H7 (cell line): Measurements from ENCODE around the gene CEP85. TPM values are rescaled to one million over a fixed set of nuclear protein-coding genes. Genes with fewer than 3 reads are reported as not detected.
"Not testable (repeated sequence)": the region's sequence is repeated elsewhere in the genome, so short reads cannot be mapped to it uniquely, and the experiment has no call there.

Source experiments
- DNase-seq: peaks from one replicate; pipeline ENCODE4 v3.0.0; 2012
- H3K27me3 ChIP-seq: 2 replicates; pipeline ENCODE4 v1.6.0; 2011; ENCODE audit warnings: mild to moderate bottlenecking, low read length; ENCODE audit not compliant: control insufficient read depth, insufficient read depth
- H3K36me3 ChIP-seq: replicated peaks from 2 replicates; pipeline ENCODE4 v1.5.1; 2011; ENCODE audit warnings: low read length; ENCODE audit not compliant: control insufficient read depth, insufficient read depth
- H3K4me3 ChIP-seq: 2 replicates; pipeline ENCODE4 v1.5.1; 2011; ENCODE audit warnings: low read depth, mild to moderate bottlenecking, control low read depth, low read length, moderate library complexity; ENCODE audit not compliant: insufficient read depth
- total RNA-seq: library from RNA; depleted of rRNA; stranded (reverse); fragments of >200 nt; shearing (Covaris generic); gene quantifications from 2 replicates; pipeline ENCODE4 v1.2.3, GENCODE V29; 2014

CEP85 gene
- total RNA-seq, 1 experiment from 2014 or later: 60.1 TPM

- Histone ChIP-seq H3K36me3 (no peaks in the 10 kb centered on the region; the same call in 1 of the 2 replicates), H3K27me3 (no peaks in the 10 kb centered on the region), H3K4me3 (no peak overlapping the region)
- DNase-seq: no peak
Observed at GRCh38 chr1:26297057-26297790, 63.2 kb downstream of the CEP85 start.

GRCh38 chr1:26297791-26298124 lies 63.8 kb downstream of the CEP85 start:
- H3K4me3 ChIP-seq: no peak overlapping the region
- H3K36me3 ChIP-seq: no peaks in the 10 kb centered on the region; the same call in 1 of the 2 replicates
- no peaks in the 10 kb centered on the region for H3K27me3 ChIP-seq
- no peak for DNase-seq

GRCh38 chr1:26300578-26301275 lies 66.7 kb downstream of the CEP85 start:
- DNase-seq: no peak
- H3K4me3 ChIP-seq: no peak overlapping the region
- no peaks in the 10 kb centered on the region for H3K27me3 ChIP-seq
- no peaks in the 10 kb centered on the region; the same call in 1 of the 2 replicates for H3K36me3 ChIP-seq

GRCh38 chr1:26302733-26303405 lies 68.9 kb downstream of the CEP85 start:
- peak; percentile 51 for DNase-seq
- no peak overlapping the region for H3K4me3 ChIP-seq
- no peaks in the 10 kb centered on the region for H3K27me3 ChIP-seq

GRCh38 chr1:26305667-26306289 lies 71.8 kb downstream of the CEP85 start:
- Histone ChIP-seq H3K4me3 (peak overlapping the region; percentile 57), H3K27me3 (no peaks in the 10 kb centered on the region), H3K36me3 (no peaks in the 10 kb centered on the region)
- no peak for DNase-seq

More at GRCh38 chr1:26302733-26303405, 68.9 kb downstream of the CEP85 start:
- no peaks in the 10 kb centered on the region for H3K36me3 ChIP-seq

GRCh38 chr1:26306290-26307229 lies 72.6 kb downstream of the CEP85 start, which contains the start of gene UBXN11:
Gene UBXN11 (minus strand): TSS chr1:26306636. CDS start chr1:26302883, 3,753 bp downstream.
- no peaks in the 10 kb centered on the region for H3K27me3 ChIP-seq
- no peaks in the 10 kb centered on the region for H3K36me3 ChIP-seq
- DNase-seq: peak; percentile 99
- peak within 1 kb of the TSS; percentile 57 for H3K4me3 ChIP-seq

- H3K4me3 ChIP-seq: no peak overlapping the region
- H3K36me3 ChIP-seq: no peaks in the 10 kb centered on the region
- H3K27me3 ChIP-seq: no peaks in the 10 kb centered on the region
- DNase-seq: no peak
Observed at GRCh38 chr1:26307363-26307781, 73.4 kb downstream of the CEP85 start.

- not testable (repeated sequence) for DNase-seq
Observed at GRCh38 chr1:26307966-26308899, 74.2 kb downstream of the CEP85 start.

GRCh38 chr1:26314501-26314900 lies 80.5 kb downstream of the CEP85 start:
- no peak for DNase-seq
- H3K36me3 ChIP-seq: no peaks in the 10 kb centered on the region
- H3K27me3 ChIP-seq: no peaks in the 10 kb centered on the region
- no peak overlapping the region for H3K4me3 ChIP-seq

More at GRCh38 chr1:26307966-26308899, 74.2 kb downstream of the CEP85 start:
- H3K27me3 ChIP-seq, H3K36me3 ChIP-seq, H3K4me3 ChIP-seq: not testable (repeated sequence)

GRCh38 chr1:26315874-26316850 lies 82.2 kb downstream of the CEP85 start:
- DNase-seq: peak; percentile 38
- peaks cover 4% of the 10 kb centered on the region for H3K36me3 ChIP-seq
- no peaks in the 10 kb centered on the region for H3K27me3 ChIP-seq
- no peak overlapping the region for H3K4me3 ChIP-seq

- Histone ChIP-seq H3K27me3 (no peaks in the 10 kb centered on the region), H3K4me3 (no peak overlapping the region), H3K36me3 (peaks cover 6% of the 10 kb centered on the region)
- no peak for DNase-seq
Observed at GRCh38 chr1:26317146-26317545, 83.1 kb downstream of the CEP85 start.
